ENCODE results near the gene ENTPD3.

ENTPD3 gene

DNA sequence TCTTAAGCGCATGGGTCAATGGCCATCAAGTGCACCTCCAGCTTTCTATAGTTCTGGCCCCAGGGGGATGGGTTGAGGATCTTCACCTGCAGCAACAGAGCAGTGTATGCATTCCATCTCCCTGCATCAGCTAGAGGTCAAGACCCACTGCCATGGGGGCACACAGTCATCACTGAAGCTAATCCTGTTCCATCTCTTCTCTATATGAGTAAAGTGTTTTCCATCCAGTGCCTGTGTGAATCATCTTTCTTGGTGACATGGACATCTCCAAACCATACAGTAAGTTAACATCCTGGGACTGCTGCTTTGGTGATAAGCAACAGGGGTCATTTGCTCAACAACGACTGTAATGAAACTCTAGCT, 4.4 kb upstream of the ENTPD3 start:
- peaks cover 13% of the 10 kb centered on the region for H3K27me3 Mint-ChIP-seq
- H3K36me3 Mint-ChIP-seq (ENCODE audit: low read depth): no peaks in the 10 kb centered on the region
- DNase-seq: no peak
- peaks cover 18% of the 10 kb centered on the region for H3K4me1 Mint-ChIP-seq (ENCODE audit: low read depth)
- peaks cover 5% of the 10 kb centered on the region for H3K9me3 Mint-ChIP-seq
- no peak overlapping the region for H3K27ac Mint-ChIP-seq
- no peak overlapping the region for H3K4me3 Mint-ChIP-seq

DNA sequence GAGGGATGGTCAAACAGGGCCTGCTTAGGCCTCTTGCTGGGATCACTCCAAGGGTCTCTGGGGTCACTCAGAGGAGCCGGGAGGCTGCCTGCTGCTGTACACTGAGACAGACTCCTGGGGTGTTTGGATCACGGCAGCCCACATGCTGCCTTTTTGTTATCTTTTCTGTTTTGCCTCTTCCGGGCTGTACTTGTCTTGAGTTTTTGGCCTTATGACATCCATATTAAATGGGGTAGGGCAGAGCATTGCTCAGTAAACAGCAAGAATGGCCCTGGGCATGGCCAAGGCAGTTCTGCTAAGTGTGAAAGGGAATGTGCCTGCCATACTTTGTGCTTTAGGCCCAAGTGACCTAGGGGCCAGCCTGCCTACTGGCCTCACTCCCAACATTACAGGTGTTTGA, 771 bp upstream of the ENTPD3 start:
- no peak for DNase-seq
- no peak overlapping the region for H3K27ac Mint-ChIP-seq
- H3K27me3 Mint-ChIP-seq: peaks cover 32% of the 10 kb centered on the region
- no peak overlapping the region for H3K4me3 Mint-ChIP-seq
- H3K4me1 Mint-ChIP-seq (ENCODE audit: low read depth): peaks cover 10% of the 10 kb centered on the region
- H3K9me3 Mint-ChIP-seq: no peaks in the 10 kb centered on the region
- no peaks in the 10 kb centered on the region for H3K36me3 Mint-ChIP-seq (ENCODE audit: low read depth)

DNA sequence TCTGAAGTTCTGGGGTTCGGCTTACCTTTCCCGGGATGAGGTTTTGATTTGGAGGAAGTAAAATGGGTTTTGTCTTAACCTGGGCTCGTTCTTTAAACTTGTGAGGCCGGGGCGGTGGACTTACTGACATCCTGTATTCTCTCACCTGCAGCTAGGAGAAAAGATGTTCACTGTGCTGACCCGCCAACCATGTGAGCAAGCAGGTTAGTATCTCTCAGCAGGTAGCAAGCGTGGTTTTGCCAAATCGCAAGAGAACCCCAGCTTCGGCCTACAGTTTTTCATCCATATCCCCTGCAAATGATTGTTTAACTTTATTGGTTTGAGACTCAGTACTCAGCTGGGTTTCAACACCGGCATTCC, 891 bp downstream of the ENTPD3 start:
- Mint-ChIP-seq H3K27ac (no peak overlapping the region), H3K4me3 (no peak overlapping the region), H3K27me3 (peaks cover 32% of the 10 kb centered on the region), H3K4me1 (ENCODE audit: low read depth) (peaks cover 10% of the 10 kb centered on the region), H3K9me3 (no peaks in the 10 kb centered on the region), H3K36me3 (ENCODE audit: low read depth) (no peaks in the 10 kb centered on the region)
- no peak for DNase-seq

DNA sequence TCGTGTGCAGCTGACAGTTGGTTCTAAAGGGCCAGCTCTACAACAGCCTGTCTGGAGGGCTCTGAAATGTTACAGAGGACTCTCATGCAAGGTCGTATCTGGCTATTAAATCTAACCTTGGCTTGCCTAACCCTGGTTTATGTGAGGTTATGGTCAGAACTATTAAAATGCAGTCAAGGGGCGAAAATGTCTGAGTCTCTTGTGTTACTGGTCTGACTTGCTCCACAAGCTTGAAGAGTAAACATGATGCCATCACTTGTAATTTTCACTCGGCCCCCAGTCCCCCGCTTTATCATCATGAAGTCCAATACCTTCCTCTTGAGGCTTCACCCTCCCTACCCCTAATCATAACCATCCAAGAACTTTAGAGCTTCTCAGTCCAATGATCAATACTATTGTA, 9.4 kb downstream of the ENTPD3 start:
- Mint-ChIP-seq H3K4me1 (ENCODE audit: low read depth) (no peaks in the 10 kb centered on the region), H3K36me3 (ENCODE audit: low read depth) (peaks cover 3% of the 10 kb centered on the region), H3K27me3 (no peaks in the 10 kb centered on the region), H3K9me3 (no peaks in the 10 kb centered on the region), H3K27ac (no peak overlapping the region), H3K4me3 (no peak overlapping the region)
- DNase-seq: no peak

DNA sequence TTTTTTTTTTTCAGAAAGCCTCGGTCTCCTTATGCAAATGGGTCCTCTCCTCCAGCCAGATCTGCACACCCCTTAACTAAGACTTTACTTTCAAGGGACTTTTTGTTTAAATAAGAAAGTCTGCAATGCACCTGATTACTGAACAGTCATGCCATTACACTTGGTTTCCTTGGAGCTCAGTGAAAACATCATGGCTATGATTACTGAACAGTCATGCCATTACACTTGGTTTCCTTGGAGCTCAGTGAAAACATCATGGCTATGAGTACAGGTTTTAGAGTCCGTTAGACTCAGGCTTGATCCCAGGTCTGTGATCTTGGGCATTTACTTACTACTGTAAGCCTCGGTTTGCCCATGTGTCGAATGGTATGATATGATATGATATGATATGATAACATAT, 10.1 kb downstream of the ENTPD3 start:
- Mint-ChIP-seq H3K27me3 (no peaks in the 10 kb centered on the region), H3K27ac (no peak overlapping the region)

DNA sequence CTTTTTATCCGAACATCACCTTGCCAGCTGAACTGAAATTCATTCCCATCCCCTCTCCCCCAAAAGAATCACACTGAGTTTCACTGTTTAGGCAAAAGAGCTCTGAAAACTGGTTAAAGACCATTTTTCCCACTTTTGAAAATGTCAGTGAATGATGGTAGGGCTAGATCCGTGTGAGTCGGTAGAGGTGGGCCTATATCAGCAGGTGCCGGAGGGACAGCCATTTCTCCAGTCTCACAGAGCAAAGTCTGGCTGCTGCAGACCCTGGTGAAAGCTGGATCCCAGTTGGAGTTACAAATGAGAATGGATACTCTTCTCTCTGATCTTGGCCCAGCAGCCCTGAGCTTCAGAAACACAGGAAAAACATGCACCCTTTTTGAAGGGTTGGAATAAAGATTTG, 10.9 kb downstream of the ENTPD3 start:
- Mint-ChIP-seq H3K4me1 (ENCODE audit: low read depth) (no peaks in the 10 kb centered on the region), H3K27me3 (no peaks in the 10 kb centered on the region), H3K27ac (no peak overlapping the region), H3K4me3 (no peak overlapping the region), H3K9me3 (no peaks in the 10 kb centered on the region), H3K36me3 (ENCODE audit: low read depth) (peaks cover 3% of the 10 kb centered on the region)
- DNase-seq: no peak

More for the DNA sequence above, 10.1 kb downstream of the ENTPD3 start:
- Mint-ChIP-seq H3K36me3 (ENCODE audit: low read depth) (peaks cover 3% of the 10 kb centered on the region), H3K9me3 (no peaks in the 10 kb centered on the region), H3K4me1 (ENCODE audit: low read depth) (no peaks in the 10 kb centered on the region), H3K4me3 (no peak overlapping the region)
- no peak for DNase-seq

DNA sequence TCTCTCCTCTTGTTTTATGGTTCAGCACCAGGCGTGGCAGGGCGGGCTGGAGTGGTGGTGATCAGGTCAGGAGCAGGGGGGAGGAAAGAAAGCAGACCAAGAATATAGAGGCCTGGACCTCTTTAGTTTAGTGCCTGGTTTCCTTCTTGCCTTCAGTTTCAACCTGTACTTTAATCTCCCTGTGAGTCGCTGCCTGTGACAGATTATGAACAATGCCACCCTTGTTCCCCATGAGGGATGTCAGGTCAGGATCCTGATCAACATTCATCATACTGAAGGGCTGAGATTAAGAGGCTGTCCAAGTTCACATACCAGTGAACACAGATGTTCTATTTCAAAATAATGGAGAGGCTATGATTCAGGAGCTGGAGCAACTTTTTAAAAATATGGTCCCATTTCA, 11.4 kb downstream of the ENTPD3 start:
- Mint-ChIP-seq H3K4me3 (no peak overlapping the region), H3K4me1 (ENCODE audit: low read depth) (no peaks in the 10 kb centered on the region), H3K36me3 (ENCODE audit: low read depth) (peaks cover 3% of the 10 kb centered on the region), H3K27me3 (no peaks in the 10 kb centered on the region), H3K27ac (no peak overlapping the region), H3K9me3 (no peaks in the 10 kb centered on the region)
- no peak for DNase-seq

DNA sequence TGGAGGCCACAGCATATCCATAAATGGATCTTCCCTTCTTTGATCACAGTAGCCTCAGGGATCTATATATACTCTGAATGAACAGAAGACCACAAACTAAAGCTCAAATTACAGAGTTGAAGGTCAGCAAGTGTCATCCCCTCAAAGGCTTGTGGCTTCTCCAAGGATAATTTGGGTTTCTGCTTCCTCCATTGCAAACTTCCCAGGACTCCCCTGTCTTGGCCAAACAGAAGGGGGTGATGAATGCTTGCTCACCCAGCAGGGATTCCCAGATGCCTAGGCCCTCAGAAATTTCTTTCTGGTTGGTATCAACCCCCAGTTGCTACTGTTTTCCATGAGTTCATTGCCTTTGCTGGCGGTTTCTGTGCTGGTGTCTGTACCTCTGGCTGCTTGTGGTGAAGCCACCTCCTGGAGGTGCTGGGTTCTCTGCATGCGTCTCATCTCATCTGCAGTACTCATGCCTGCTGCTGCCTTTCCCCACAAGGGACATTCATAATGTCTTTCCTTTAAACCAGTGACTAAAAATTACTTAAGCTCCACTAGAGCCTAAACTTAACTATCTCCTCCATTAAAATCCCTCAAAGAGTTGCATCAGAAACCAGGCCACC, 17.7 kb downstream of the ENTPD3 start:
- Mint-ChIP-seq H3K4me1 (ENCODE audit: low read depth) (no peaks in the 10 kb centered on the region), H3K4me3 (no peak overlapping the region), H3K27ac (no peak overlapping the region), H3K36me3 (ENCODE audit: low read depth) (no peaks in the 10 kb centered on the region), H3K9me3 (no peaks in the 10 kb centered on the region), H3K27me3 (no peaks in the 10 kb centered on the region)
- no peak for DNase-seq

DNA sequence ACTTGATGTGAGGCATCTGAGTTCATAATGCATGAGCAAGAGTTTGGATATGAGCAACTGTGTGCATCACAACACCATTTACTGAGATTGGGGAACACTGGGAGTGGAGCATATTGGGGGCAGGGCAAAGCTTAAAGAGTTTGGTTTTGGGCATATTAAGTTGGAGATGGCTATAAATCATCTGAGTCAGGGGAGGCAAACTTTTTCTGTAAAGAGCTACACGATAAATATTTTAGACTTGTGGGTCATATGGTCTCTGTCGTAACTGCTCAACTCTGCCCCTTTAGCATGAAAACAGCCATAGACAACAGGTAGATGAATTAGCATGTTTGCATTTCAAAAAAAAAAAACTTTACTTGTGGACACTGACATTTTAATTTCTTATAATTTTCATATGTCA, 20.0 kb downstream of the ENTPD3 start:
- no peak overlapping the region for H3K27ac Mint-ChIP-seq
- DNase-seq: no peak
- no peaks in the 10 kb centered on the region for H3K36me3 Mint-ChIP-seq (ENCODE audit: low read depth)
- no peaks in the 10 kb centered on the region for H3K9me3 Mint-ChIP-seq
- no peaks in the 10 kb centered on the region for H3K4me1 Mint-ChIP-seq (ENCODE audit: low read depth)
- H3K4me3 Mint-ChIP-seq: no peak overlapping the region
- no peaks in the 10 kb centered on the region for H3K27me3 Mint-ChIP-seq

DNA sequence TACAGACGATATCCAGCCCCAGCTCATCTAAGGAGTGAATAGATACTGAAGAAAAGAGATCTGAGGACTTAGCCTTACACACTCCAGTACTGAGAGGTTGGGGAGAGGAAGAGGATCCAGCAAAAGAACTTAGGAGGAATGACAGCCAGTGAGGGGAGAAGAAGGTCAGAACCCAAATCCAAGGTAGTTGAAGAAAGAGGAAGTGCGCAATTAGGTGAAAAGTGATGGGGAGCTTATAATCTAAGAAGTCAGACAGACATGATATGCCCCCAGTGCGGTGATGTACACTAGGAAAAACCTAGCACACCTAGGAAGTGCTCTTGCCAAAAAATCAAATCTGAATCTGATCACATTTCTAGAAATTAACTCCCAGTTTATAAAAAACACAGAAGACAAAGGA, 20.6 kb downstream of the ENTPD3 start:
- no peaks in the 10 kb centered on the region for H3K4me1 Mint-ChIP-seq (ENCODE audit: low read depth)
- no peaks in the 10 kb centered on the region for H3K9me3 Mint-ChIP-seq
- no peaks in the 10 kb centered on the region for H3K36me3 Mint-ChIP-seq (ENCODE audit: low read depth)
- no peak for DNase-seq
- H3K27ac Mint-ChIP-seq: no peak overlapping the region
- no peaks in the 10 kb centered on the region for H3K27me3 Mint-ChIP-seq
- H3K4me3 Mint-ChIP-seq: no peak overlapping the region

DNA sequence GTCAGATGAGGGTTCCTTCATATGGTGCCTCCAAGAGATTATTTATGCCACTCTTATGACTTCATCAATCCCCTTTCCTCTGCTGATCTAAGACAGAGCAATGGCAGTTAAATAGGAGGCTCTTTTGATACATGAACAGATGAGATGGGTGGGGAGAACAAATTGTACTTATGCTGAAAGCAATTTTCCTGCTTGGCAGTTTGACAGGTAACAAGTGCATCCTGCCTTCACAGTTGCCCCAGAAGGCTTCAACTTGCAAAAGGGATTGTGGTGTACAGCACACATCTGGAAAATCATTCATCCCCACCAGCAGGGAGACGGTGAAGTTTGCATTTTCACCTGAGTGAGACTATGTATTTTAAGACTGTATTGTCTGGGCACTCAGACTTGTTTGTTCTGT, 27.3 kb downstream of the ENTPD3 start:
- H3K27me3 Mint-ChIP-seq: no peaks in the 10 kb centered on the region
- peaks cover 3% of the 10 kb centered on the region for H3K4me1 Mint-ChIP-seq (ENCODE audit: low read depth)
- no peaks in the 10 kb centered on the region for H3K36me3 Mint-ChIP-seq (ENCODE audit: low read depth)
- no peak overlapping the region for H3K27ac Mint-ChIP-seq
- H3K4me3 Mint-ChIP-seq: no peak overlapping the region
- DNase-seq: no peak
- no peaks in the 10 kb centered on the region for H3K9me3 Mint-ChIP-seq

DNA sequence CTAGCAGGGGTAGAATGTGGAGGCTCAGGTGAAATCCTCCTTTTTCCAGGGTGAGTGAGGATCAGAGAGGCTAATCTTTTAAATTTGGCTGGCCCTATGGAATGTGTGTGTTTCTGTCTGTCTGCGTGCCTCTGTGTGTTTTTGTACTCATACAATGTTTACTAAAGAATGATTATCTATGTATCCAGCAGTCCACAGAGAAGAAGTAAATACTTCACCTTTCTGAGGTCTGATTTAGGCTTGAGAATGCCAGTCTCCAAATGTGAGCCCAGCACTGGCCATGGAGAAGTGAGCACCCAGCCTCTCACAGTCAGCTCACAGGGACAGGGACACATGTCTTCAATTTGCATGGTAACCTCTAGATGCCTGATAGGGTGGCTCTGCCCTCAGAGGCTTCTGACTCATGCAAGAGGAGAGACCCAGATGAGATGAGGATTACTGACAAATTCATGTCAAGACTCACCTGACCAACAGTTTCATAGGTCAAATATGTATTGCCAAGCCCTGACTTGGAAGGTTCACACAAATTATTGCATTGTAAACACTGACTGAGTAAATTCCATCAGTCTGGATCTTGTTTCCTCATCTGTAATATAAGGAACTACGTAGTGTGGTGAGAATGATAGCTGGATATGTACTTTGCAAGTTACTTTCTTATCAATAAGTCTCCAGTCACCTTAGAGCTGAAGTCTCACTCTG, 31.0 kb downstream of the ENTPD3 start:
- Mint-ChIP-seq H3K27ac (no peak overlapping the region), H3K4me3 (no peak overlapping the region), H3K27me3 (no peaks in the 10 kb centered on the region), H3K36me3 (ENCODE audit: low read depth) (peaks cover 2% of the 10 kb centered on the region), H3K9me3 (no peaks in the 10 kb centered on the region), H3K4me1 (ENCODE audit: low read depth) (peaks cover 7% of the 10 kb centered on the region)
- no peak for DNase-seq

DNA sequence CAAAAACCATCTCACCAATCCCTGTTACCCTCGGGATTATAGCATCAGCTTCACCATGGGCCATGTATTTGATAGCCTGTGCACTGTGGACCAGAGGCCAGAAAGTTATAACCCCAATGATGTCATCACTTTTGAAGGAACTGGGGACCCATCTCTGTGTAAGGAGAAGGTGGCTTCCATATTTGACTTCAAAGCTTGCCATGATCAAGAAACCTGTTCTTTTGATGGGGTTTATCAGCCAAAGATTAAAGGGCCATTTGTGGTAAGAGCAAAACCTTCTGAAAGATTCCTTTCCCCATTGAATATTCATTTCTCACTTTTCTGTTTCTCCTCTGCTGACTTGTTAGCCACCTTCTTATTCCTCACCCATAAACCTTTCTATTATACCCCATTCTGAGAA, 35.9 kb downstream of the ENTPD3 start:
- peaks cover 9% of the 10 kb centered on the region for H3K36me3 Mint-ChIP-seq (ENCODE audit: low read depth)
- peaks cover 6% of the 10 kb centered on the region for H3K4me1 Mint-ChIP-seq (ENCODE audit: low read depth)
- H3K27ac Mint-ChIP-seq: no peak overlapping the region
- DNase-seq: no peak
- H3K27me3 Mint-ChIP-seq: no peaks in the 10 kb centered on the region
- no peak overlapping the region for H3K4me3 Mint-ChIP-seq
- H3K9me3 Mint-ChIP-seq: no peaks in the 10 kb centered on the region

DNA sequence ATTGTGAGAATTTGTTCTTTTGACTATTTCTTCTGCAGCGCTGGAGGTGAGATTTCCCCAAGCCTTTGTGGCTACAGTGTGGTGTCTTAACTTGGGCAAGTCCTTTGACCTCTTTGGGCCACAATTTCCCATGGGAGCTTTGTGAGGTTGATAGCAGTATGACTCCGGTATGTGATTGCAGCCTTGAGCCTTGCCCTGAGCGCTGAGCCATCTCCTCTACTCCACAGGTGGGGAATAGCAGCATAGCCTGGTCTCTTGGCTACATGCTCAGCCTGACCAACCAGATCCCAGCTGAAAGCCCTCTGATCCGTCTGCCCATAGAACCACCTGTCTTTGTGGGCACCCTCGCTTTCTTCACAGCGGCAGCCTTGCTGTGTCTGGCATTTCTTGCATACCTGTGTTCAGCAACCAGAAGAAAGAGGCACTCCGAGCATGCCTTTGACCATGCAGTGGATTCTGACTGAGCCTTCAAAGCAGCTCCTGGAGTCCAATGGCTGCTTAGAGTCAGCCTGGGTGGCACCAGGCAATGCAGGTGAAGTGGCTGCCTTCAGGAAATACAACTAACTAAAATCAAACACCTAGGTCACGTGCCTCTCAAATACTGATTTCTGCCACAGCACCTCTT, 40.2 kb downstream of the ENTPD3 start:
- Mint-ChIP-seq H3K27ac (no peak overlapping the region), H3K27me3 (no peaks in the 10 kb centered on the region), H3K4me1 (ENCODE audit: low read depth) (peaks cover 6% of the 10 kb centered on the region), H3K9me3 (no peaks in the 10 kb centered on the region), H3K36me3 (ENCODE audit: low read depth) (peaks cover 7% of the 10 kb centered on the region), H3K4me3 (no peak overlapping the region)
- no peak for DNase-seq

DNA sequence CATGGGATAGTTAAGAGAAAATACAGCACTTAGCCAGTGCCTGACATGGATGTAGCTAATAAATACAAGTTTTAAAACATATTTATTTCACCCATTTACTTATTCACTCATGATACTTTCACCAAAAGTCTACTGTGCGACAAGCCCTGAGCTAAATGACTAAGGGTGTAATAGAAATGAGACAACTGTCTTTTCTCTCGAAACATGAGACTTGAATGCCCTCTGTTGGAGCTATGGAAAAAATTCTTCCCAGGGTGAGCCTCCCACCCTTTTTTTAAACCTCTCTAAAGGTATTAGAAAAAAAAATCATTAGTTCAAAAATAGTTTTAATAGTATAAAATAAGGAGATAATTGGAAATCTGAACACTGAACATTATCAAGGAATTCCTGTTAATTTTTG, 45.8 kb downstream of the ENTPD3 start:
- H3K4me3 Mint-ChIP-seq: no peak overlapping the region
- no peaks in the 10 kb centered on the region for H3K9me3 Mint-ChIP-seq
- no peak for DNase-seq
- H3K27ac Mint-ChIP-seq: no peak overlapping the region
- no peaks in the 10 kb centered on the region for H3K4me1 Mint-ChIP-seq (ENCODE audit: low read depth)
- H3K27me3 Mint-ChIP-seq: no peaks in the 10 kb centered on the region
- no peaks in the 10 kb centered on the region for H3K36me3 Mint-ChIP-seq (ENCODE audit: low read depth)
